HG03520 (cell line): Measurements from ENCODE around the gene CLEC17A.
"Not testable (repeated sequence)": the region's sequence is repeated elsewhere in the genome, so short reads cannot be mapped to it uniquely, and the experiment has no call there.

Experiments
- ATAC-seq: cut with Tn5 transposase; IDR thresholded peaks from one replicate; pipeline ENCODE4 v1.9.1; 2021; ENCODE audit warnings: mild to moderate bottlenecking, moderate library complexity; ENCODE audit not compliant: unreplicated experiment

The CLEC17A gene

DNA sequence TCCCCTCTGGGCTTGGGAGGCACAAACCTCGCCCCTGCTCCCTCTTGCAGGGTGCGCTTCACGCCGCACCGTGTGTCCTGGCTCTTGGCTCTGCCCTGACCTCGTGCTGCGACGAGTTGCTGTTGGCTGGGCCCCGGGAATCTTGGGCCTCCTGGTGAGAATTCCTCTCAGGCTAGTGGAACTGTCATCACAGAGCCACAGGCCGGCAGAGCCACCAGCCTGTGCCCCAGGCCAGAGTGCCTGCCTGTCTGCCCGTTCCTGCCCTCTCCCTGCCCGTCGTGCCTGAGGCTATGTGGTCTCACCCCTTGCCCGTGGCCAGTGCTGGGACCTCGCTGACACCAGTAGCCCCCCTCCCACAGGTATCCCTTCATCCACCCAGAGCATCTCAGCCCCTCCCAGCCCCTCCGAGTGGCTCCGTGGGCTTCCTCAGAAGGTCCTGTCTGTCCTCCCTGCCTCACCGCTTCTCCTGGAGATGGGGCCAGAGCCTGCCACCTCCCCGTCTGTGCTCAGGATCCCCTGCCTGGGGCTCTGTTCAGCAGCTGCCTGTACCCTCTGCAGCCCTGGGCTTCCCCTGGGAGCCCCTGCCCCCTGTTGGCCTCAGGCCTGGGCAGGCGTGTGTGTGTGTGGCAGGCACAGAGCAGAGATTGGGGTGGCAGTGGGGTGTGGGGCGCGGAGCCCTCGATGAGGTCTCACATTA, 24.4 kb upstream of the CLEC17A start:
- ATAC-seq: no peak

DNA sequence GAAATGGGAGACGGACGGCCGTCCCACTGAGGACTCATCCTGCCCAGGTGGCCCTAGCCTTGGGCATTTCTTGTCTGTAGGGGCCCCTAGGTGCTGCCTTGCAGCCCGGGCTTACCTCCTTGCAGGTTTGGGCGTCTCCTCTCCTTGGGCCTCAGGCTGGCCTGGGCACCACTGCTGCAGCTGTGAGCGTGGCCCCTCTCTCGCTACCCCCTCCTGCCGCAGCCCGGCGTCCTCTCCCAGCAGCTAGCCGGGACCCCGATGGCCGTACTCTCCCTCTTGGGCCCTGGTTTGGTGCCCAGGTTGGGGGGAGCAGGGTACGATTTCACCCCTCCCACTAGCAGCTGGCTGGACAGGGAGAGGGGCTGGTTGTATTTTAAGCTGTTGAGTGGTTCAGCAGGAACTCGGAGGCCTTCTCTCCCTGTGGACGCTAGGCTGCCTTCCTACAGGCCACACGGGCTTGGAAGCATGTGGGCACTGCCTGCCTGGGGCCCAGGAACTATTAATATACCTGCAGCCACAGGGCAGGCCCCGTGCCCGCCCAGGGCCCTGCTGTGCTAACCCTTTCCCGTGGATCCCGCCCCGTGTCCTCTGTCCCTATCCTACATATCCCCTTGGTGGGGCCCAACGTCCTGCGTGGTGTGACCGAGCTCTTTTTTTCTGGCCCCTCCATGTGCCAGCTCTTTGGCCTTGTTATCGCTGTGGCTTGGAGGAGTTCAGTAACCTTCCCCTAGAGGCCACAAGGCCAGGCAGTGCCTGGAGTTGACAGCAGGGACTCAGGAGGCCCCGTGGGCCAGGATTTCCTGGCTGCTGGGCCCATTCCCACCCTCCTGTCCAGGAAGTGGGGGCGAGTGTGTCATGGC, 22.7 kb upstream of the CLEC17A start:
- ATAC-seq: no peak

DNA sequence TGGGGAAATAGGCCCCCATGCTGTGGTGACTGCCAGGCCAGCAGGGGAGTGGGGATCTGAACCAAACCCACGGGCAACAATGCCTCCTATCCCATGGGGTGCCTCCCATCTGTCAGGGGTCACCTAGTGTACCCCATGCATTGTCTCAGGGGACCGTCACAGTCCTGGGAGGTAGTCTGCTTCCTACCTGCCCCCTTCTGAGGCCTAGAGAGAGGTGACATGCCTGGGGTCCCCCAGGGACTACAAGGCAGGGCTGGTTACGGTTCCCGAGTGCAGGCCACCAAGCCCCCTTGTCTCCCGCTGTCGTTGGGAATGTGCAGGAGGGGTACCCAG, 22.1 kb upstream of the CLEC17A start:
- ATAC-seq: no peak

- no peak for ATAC-seq
These were observed 21.6 kb upstream of the CLEC17A start for GRCh38 chr19:14561249-14561648.

- no peak for ATAC-seq
These were observed 21.0 kb upstream of the CLEC17A start for GRCh38 chr19:14561847-14562351.

DNA sequence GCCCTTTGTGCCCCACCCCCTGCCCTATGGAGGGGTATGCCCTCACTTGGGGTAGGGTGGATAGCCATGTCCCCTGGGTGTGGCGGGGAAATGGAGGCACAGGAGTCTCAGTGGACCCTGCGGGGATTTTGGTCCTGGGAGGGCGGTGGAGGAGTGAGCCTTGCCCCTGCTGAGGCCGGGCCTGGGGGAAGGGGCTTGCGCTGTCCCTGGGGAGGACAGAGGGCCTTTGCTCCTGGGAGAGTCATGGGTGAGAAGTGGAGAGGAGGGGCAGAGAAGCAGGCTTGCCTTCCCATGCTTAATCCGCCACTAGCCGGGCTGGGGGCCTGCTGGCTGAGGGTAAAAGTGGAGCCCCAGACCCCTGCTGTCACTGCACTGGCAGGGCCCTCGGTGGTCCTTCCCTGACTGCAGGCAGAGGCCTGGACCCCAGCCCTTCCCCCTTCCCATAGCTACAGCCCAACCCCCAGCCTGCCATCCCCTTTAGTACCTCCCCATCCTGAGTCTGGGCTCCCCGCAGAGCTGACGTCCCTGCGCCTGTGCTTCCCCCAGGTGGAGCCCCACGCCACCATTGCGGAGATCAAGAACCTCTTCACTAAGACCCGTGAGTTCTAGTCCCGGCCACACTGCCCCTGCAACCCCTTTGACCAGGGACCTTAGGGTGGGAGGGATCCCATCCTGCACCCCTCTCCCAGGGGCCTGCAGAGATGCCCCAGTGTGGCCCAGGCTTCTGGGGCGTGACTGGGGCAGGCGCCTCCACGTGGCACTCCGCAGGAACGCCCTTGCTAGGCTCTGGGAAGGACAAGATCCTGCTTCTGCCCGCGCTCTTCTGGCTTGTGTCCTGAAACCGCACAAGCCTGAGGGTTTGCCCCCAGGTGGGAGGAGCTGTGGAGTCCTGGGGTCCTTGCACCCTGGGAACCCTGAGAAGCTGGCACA, 20.0 kb upstream of the CLEC17A start:
- no peak for ATAC-seq

DNA sequence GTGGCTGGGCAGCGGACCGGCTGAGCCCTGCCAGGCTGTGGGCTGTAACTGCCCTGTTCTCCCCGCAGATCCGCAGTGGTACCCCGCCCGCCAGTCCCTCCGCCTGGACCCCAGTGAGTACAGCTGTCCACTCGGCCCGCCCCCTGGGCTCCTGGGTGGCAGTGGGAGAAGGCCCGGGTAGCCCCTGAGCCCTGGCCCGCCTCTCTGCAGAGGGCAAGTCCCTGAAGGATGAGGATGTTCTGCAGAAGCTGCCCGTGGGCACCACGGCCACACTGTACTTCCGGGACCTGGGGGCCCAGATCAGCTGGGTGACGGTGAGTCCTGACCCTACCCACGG, 19.3 kb upstream of the CLEC17A start:
- ATAC-seq: no peak

DNA sequence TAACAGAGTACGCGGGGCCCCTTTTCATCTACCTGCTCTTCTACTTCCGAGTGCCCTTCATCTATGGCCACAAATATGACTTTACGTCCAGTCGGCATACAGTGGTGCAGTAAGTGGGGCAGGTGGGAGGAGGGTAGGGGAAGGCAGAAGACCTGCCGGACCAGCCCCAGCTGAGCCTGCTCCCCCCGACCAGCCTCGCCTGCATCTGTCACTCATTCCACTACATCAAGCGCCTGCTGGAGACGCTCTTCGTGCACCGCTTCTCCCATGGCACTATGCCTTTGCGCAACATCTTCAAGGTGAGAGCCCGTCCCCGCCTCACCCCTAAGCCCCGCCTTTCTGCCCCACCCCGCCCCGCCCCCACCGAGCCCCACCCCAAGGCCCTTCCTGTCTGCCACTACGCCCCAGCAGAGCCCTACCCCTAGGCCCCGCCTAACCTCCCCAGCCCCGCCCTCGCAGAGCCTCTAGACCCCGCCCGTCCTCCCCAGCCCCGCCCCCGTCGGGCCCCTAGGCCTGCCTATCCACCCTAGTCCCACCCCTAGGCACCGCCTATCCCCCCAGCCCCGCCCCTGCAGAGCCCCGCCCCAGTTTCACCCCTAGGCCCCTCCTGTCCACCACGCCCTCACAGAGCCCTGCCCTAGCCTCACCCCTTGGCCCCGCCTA, 18.8 kb upstream of the CLEC17A start:
- no peak for ATAC-seq

- not testable (repeated sequence) for ATAC-seq
These were observed 18.1 kb upstream of the CLEC17A start for GRCh38 chr19:14564652-14565297.

DNA sequence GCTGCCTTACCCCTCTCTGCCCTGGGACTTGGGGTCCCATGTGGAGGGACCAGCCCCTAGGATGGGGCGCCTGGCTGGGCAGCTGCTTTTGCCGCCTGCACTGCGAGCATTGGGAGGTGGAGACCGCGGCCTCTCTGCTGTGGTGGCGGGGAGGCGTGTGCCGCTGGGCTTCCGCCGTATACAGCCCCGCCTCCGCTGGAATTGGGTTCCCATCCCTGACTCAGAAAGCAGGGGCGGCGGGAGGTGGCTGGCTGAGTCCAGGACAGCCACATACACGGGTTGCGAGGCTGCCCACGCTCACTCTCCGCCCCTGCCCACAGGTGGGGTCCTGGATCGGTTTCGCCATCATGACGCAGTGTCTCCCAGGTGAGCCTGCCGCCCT, 17.6 kb upstream of the CLEC17A start:
- ATAC-seq: no peak

GRCh38 chr19:14565765-14566711, 16.8 kb upstream of the CLEC17A start:
- no peak for ATAC-seq

GRCh38 chr19:14566712-14567077, 16.2 kb upstream of the CLEC17A start:
- ATAC-seq: no peak

- no peak for ATAC-seq
These were observed 15.8 kb upstream of the CLEC17A start for GRCh38 chr19:14567079-14567478.

GRCh38 chr19:14570864-14571527, 11.9 kb upstream of the CLEC17A start:
- no peak for ATAC-seq

- ATAC-seq: peak; percentile 65
These were observed 11.0 kb upstream of the CLEC17A start, which contains the start of gene NDUFB7 for GRCh38 chr19:14571695-14572490. TSS of gene NDUFB7 (minus strand) at chr19:14572066. CDS start at chr19:14572000, 66 bp downstream.

- ATAC-seq: no peak
These were observed 7.4 kb upstream of the CLEC17A start for GRCh38 chr19:14575428-14575980.

DNA sequence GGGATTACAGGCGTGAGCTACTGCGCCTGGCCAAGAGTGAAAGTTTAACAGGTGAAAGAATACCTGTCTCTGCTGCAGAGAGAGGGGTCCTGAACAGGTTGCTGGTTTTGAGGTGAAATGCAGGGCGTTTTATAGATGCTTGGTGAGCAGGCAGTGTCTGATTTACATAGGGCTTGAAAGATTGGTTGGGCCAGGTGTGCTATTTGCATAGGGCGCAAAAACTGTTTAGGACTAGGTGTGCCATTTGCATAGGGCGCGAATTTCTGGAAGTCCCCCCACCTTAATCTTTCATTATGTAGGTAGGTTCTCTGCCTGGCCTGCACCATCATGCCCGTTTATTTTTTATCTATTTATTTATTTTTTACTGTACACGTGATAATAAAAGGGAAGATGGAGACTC, 6.5 kb upstream of the CLEC17A start:
- no peak for ATAC-seq
